Colonic mucosa (tissue), 4 donors: Measurements from ENCODE around the gene NPTXR. TPM values are rescaled to one million over a fixed set of nuclear protein-coding genes. Genes with fewer than 3 reads are reported as not detected.

Source experiments
- DNase-seq: peaks from one replicate; pipeline ENCODE4 v3.0.0-alpha.2; 2020
- H3K27ac ChIP-seq: fragments of 200-600 bp; one replicate; pipeline ENCODE4 v1.8.0; 2021
- H3K27me3 ChIP-seq: fragments of 200-600 bp; one replicate; pipeline ENCODE4 v1.8.0; 2021
- H3K36me3 ChIP-seq: fragments of 200-600 bp; one replicate; pipeline ENCODE4 v1.8.0; 2021
- H3K4me1 ChIP-seq: fragments of 200-600 bp; one replicate; pipeline ENCODE4 v1.8.0; 2021; ENCODE audit warnings: mild to moderate bottlenecking
- H3K4me3 ChIP-seq: fragments of 200-600 bp; one replicate; pipeline ENCODE4 v1.8.0; 2021
- H3K9ac ChIP-seq, 2 donors: one replicate each; pipeline ENCODE4 v1.7.0; 2013; ENCODE audit warnings: control low read depth in 2 of 2, low read depth in 2 of 2, low read length in 2 of 2
- H3K9me3 ChIP-seq: fragments of 200-600 bp; one replicate; pipeline ENCODE4 v1.8.0; 2021
- intact Hi-C: fragments of 100-400 bp; cut with DNase I; formaldehyde crosslinking; loops from one replicate; pipeline ENCODE4 v1.14.1; 2022
- total RNA-seq, 2 donors: library from RNA; stranded (reverse); fragmentation: NEBNext Ultra II Directional in 1 of 2; extraction: Animal tissue kit (Norgen Biotek cat#: 25700) in 1 of 2; gene quantifications; one replicate each; pipeline ENCODE4 v1.2.1, GENCODE V29; 2021
- TF ChIP-seq, protein P1 (sequence below): fragments of 200-600 bp; IDR thresholded peaks from one replicate; pipeline ENCODE4 v1.8.0; 2022; ENCODE audit warnings: antibody characterized with exemption, mild to moderate bottlenecking
- donor health status: healthy.
- donor health status: DM: no; HTN: no; CAD: no.
- donor health status: DM: no; HTN: no; CAD: no.

Gene NPTXR
- total RNA-seq, 2 donors from 2014 or later, result 0.82 to 2.0 TPM

DNA sequence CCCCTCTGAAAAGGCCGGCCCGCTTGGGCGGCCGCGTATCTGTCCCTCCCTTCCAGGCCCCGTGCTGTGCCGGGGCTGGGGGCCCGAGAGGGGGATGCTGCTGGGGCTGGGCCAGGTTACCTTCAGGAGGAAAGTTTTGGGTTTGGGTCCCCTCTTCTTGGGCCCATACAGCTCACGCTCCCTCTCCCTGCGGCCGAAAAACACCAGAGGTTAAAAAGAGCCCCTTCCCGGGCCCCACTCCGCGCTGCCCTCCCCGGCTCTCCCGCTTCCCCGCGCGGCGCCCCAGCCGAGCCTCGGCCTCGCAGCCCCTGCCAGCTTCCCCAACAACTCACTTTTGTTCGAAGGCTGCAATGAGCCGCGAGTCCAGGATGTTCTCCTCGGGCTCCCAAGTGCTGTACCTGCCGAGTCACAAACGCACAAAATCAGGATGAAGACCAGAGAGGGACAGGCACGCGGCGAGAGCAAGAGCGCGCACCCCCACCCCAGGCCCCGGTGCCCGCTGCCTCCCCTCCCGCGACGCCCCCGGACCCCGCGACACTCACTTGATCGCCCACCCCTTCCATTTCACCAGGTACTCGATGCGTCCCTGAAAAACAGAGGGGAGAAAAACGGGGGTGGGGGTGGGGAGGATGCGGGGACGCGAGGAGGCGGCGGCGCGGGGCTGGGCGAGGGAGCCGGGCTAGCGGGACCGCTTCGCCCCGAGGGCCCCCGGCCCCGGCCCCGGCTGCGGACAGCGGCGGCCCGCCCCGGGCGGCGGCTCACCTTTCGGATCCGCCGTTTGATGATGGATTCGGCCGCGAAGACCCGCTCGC is 27.7 kb upstream of the NPTXR start:
- no peaks in the 10 kb centered on the region for H3K4me1 ChIP-seq
- intact Hi-C loops, result loop anchor here (5.0 kb wide), 1 partner anchor 51 kb away; no protein-coding TSS in a partner anchor
- H3K27me3 ChIP-seq, result peaks cover 16% of the 10 kb centered on the region
- H3K9me3 ChIP-seq, result no peaks in the 10 kb centered on the region
- DNase-seq, result no peak
- TF ChIP-seq, protein P1, sequence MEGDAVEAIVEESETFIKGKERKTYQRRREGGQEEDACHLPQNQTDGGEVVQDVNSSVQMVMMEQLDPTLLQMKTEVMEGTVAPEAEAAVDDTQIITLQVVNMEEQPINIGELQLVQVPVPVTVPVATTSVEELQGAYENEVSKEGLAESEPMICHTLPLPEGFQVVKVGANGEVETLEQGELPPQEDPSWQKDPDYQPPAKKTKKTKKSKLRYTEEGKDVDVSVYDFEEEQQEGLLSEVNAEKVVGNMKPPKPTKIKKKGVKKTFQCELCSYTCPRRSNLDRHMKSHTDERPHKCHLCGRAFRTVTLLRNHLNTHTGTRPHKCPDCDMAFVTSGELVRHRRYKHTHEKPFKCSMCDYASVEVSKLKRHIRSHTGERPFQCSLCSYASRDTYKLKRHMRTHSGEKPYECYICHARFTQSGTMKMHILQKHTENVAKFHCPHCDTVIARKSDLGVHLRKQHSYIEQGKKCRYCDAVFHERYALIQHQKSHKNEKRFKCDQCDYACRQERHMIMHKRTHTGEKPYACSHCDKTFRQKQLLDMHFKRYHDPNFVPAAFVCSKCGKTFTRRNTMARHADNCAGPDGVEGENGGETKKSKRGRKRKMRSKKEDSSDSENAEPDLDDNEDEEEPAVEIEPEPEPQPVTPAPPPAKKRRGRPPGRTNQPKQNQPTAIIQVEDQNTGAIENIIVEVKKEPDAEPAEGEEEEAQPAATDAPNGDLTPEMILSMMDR, result no peak
- no peaks in the 10 kb centered on the region for H3K36me3 ChIP-seq
- peak overlapping the region; percentile 59 to 74 for H3K9ac ChIP-seq
- peak overlapping the region; percentile 58 for H3K27ac ChIP-seq
- peak overlapping the region; percentile 57 for H3K4me3 ChIP-seq

DNA sequence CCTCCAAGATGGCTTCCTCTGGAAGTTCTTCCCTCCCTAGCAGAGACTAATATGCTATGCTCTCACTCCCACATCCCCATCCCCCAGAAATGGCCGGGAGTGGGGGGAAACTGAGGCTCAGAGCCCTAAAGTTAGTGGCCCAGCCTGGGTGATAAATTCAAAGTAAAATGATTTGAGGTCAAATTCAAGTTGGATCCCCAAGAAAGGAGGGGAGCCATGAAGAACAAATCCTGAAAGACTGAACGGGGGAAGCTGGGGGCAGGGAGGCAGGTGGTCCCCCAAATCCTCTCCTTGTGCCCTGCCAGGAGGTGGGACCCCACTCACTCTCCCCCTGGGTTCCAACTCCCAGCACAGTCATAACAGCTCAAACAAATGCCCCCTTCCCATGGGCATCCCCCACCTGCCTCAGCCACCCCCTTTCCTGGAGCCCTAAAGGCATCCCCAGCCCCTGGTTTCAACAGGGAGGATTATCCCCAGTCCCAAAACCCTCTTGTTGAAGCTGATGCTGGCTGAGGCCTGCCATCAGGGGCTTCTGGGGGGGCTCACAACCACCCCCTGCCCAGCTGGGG is 27.0 kb upstream of the NPTXR start:
- intact Hi-C loops, result loop anchor here (5.0 kb wide), 1 partner anchor 51 kb away; no protein-coding TSS in a partner anchor
- Histone ChIP-seq H3K4me1 (no peaks in the 10 kb centered on the region), H3K27me3 (peaks cover 16% of the 10 kb centered on the region), H3K9ac (peak overlapping the region; percentile 59 to 74), H3K36me3 (no peaks in the 10 kb centered on the region), H3K9me3 (no peaks in the 10 kb centered on the region), H3K27ac (peak overlapping the region; percentile 58), H3K4me3 (peak overlapping the region; percentile 57)
- TF ChIP-seq, protein P1, result no peak
- DNase-seq, result no peak

DNA sequence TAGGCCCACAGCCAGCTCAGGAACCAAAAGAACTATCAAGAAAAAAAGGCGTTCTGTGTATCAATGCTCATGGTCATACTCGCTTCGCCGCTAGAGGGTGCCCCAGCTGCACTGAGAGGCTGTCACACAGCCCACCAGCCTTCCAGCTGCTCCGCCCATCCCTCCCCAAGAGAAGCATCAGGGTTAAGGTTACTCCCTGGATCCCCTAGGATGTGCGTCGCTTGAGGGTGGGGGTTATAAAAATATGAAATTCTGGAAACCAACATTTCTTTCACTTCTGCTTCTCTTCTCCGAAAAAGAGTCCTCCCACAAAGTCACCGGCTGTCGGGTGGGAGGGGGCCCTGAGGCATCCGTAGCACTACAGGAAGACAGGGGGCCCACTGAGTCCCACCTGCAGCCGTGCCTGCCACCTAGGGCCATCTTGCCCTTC is 26.5 kb upstream of the NPTXR start:
- Histone ChIP-seq H3K27me3 (peaks cover 16% of the 10 kb centered on the region), H3K4me1 (no peaks in the 10 kb centered on the region), H3K27ac (peak overlapping the region; percentile 58), H3K9me3 (no peaks in the 10 kb centered on the region), H3K9ac (peak overlapping the region; percentile 47 to 56), H3K4me3 (peak overlapping the region; percentile 57), H3K36me3 (no peaks in the 10 kb centered on the region)
- TF ChIP-seq, protein P1, result peak; percentile 87
- peak; percentile 90 for DNase-seq
- intact Hi-C loops, result loop anchor here (5.0 kb wide), 1 partner anchor 52 kb away; no protein-coding TSS in a partner anchor

DNA sequence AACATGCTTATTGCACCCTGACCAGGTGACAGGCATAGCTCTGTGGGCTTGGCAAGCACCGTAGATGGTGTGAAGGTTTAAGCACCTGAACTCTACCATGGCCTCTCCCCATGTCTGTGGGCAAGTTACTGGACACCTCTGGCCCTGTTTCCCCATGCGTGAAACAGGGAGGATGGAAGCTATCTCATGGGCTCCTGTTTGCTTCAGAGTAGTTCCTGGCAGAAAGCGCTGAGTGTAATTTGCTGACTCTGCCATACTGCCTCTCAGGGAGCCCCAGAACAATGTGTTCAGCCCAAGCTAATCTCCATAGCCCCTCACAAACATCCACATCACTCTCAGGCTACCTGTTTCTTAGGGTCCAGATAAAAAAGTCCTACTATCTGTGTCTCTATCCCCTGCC is 25.8 kb upstream of the NPTXR start:
- TF ChIP-seq, protein P1, result no peak
- H3K27me3 ChIP-seq, result peaks cover 16% of the 10 kb centered on the region
- DNase-seq, result no peak
- no peaks in the 10 kb centered on the region for H3K4me1 ChIP-seq
- no peaks in the 10 kb centered on the region for H3K9me3 ChIP-seq
- no peak overlapping the region for H3K27ac ChIP-seq
- H3K36me3 ChIP-seq, result no peaks in the 10 kb centered on the region
- H3K4me3 ChIP-seq, result no peak overlapping the region
- H3K9ac ChIP-seq, result no peak overlapping the region
- intact Hi-C loops, result loop anchor here (2.0 to 5.0 kb wide), 2 partner anchors 53 to 133 kb away; no protein-coding TSS in a partner anchor

DNA sequence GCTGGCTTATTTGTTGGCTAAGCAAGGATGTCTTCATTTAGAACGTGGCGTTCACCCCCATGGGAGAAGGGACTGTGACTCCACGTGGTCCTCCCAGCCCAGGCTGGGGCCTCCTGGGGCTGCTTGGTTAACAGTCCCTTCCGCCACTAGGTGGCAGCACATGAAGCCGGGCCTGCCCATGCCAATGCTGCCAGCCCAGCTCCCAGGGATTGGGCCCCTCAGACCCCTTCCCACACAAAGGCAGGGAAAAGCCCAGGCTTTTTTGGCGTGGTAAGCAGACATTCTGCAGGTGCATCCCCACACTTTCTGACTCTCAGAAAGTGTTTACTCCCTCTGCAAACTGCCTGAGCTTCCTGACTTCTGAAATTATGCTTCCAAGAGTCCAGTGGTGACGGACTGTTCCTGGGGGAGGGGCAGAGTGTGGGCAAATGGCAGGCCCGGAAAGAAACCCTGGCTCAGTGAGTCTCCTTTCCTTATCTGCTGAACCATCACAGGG is 25.1 kb upstream of the NPTXR start:
- Histone ChIP-seq H3K4me1 (peaks cover 3% of the 10 kb centered on the region), H3K27ac (no peak overlapping the region), H3K4me3 (no peak overlapping the region), H3K9ac (no peak overlapping the region), H3K27me3 (peaks cover 15% of the 10 kb centered on the region), H3K9me3 (no peaks in the 10 kb centered on the region), H3K36me3 (no peaks in the 10 kb centered on the region)
- DNase-seq, result peak; percentile 81
- intact Hi-C loops, result loop anchor here (2.0 kb wide), 1 partner anchor 134 kb away; no protein-coding TSS in a partner anchor
- TF ChIP-seq, protein P1, result peak; percentile 92
